ENCODE measurements around the gene ABAT. TPM values are rescaled to one million over a fixed set of nuclear protein-coding genes. Genes with fewer than 3 reads are reported as not detected.

ABAT gene
- total RNA-seq, 2 experiments from 2014 or later: 4.1 to 4.4 TPM

DNA sequence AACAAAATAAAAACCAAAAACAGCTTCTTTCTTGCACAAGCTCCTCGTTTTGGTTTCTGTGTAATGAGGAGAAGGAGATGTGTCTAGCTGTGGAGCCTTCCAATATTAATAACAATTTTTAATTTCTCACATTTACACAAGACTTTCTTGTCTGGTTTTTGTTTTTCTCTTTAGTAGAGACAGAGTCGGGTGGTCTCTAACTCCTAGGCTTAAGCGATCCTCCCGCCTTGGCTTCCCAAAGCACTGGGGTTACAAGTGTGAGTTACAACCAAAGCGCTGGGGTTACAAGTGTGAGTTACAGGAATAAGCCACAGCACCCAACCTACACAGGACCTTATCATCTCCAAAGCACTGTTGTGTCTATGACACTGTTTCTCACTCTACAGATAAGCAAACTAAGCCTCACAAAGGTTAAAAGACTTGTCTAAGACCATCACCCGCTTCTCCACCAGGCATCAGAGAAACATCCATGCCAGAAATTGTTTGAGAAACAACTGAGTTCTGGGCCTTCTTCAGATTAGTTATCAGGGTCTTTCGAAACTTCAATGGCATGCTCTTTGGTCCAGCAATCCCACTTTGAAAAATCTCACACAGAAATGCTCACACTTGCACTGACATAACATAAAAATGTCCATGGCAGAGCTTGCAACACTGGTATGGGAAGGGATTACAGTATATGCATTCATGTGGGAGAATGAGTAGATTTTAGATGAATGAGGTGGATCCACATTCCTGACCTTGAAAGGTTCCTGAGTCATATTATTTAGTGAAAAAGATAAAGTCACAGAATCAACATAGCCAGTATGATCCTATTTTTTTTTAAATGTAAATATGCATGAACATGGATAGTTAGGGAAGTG is 3.9 kb downstream of the ABAT start:
- intact Hi-C loops (cut with DNase I, micrococcal nuclease): no loop called here
- TF ChIP-seq, protein P1, sequence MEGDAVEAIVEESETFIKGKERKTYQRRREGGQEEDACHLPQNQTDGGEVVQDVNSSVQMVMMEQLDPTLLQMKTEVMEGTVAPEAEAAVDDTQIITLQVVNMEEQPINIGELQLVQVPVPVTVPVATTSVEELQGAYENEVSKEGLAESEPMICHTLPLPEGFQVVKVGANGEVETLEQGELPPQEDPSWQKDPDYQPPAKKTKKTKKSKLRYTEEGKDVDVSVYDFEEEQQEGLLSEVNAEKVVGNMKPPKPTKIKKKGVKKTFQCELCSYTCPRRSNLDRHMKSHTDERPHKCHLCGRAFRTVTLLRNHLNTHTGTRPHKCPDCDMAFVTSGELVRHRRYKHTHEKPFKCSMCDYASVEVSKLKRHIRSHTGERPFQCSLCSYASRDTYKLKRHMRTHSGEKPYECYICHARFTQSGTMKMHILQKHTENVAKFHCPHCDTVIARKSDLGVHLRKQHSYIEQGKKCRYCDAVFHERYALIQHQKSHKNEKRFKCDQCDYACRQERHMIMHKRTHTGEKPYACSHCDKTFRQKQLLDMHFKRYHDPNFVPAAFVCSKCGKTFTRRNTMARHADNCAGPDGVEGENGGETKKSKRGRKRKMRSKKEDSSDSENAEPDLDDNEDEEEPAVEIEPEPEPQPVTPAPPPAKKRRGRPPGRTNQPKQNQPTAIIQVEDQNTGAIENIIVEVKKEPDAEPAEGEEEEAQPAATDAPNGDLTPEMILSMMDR (IDR thresholded peaks at IDR 0.05): no peak
- no peak overlapping the region for H3K4me3 Mint-ChIP-seq
- ATAC-seq (ENCODE audit: poor library complexity) (no peak), DNase-seq (no peak)
- ChIA-PET CTCF (interaction anchor here (1.1 kb wide), 1 partner anchor 41 kb away, joined by 3 read pairs; no protein-coding TSS in a partner anchor), POLR2A (interaction anchor here (0.6 kb wide), 1 partner anchor 189 kb away, joined by 3 read pairs; no protein-coding TSS in a partner anchor)
- no peaks in the 10 kb centered on the region for H3K27me3 Mint-ChIP-seq
- Histone ChIP-seq H3K36me3 (ENCODE audit: insufficient read depth, low read length) (no peaks in the 10 kb centered on the region), H3K27me3 (ENCODE audit: control insufficient read depth in 1 of 2, insufficient read depth in 2 of 2, low read length in 2 of 2) (no peaks in the 10 kb centered on the region), H3K9me3 (ENCODE audit: control insufficient read depth in 1 of 2, insufficient read depth in 1 of 2, low read length in 2 of 2) (peaks cover 0 to 8% of the 10 kb centered on the region in 2 experiments), H3K27ac (ENCODE audit: low read depth in 1 of 2, low read length in 2 of 2) (no peak overlapping the region), H3K4me1 (ENCODE audit: insufficient read depth, low read length) (peaks cover 25% of the 10 kb centered on the region), H3K4me3 (ENCODE audit: low read length) (no peak overlapping the region)
- peaks cover 2% of the 10 kb centered on the region for H3K9me3 Mint-ChIP-seq
- H3K36me3 Mint-ChIP-seq (ENCODE audit: low read depth): peaks cover 14% of the 10 kb centered on the region
- H3K27ac Mint-ChIP-seq: no peak overlapping the region
- H3K4me1 Mint-ChIP-seq (ENCODE audit: low read depth): peaks cover 24% of the 10 kb centered on the region

DNA sequence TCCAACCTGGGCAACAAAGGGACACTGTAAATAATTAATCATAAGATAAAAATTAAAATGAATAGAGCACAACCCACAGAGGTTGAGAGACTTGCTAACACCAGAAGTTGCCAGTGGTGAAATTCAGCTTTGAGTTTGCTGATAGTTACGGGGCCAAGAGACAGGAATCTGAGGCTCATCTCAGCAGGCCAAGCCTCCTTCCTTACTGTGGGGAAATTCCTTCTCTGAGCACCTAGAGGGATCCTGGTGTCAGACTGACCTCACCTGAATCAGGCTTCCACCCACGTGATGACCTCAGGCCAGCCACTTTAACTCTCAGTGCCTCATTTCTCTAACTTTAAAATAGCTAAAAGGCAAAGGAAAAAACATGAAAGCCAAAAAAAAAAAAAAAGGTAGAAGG is 4.7 kb downstream of the ABAT start:
- Histone ChIP-seq H3K36me3 (ENCODE audit: insufficient read depth, low read length) (no peaks in the 10 kb centered on the region), H3K27ac (ENCODE audit: low read depth in 1 of 2, low read length in 2 of 2) (no peak overlapping the region), H3K9me3 (ENCODE audit: control insufficient read depth in 1 of 2, insufficient read depth in 1 of 2, low read length in 2 of 2) (peaks cover 0 to 8% of the 10 kb centered on the region in 2 experiments), H3K27me3 (ENCODE audit: control insufficient read depth in 1 of 2, insufficient read depth in 2 of 2, low read length in 2 of 2) (no peaks in the 10 kb centered on the region), H3K4me3 (ENCODE audit: low read length) (no peak overlapping the region), H3K4me1 (ENCODE audit: insufficient read depth, low read length) (peaks cover 21% of the 10 kb centered on the region)
- Mint-ChIP-seq H3K4me1 (ENCODE audit: low read depth) (peaks cover 17% of the 10 kb centered on the region), H3K4me3 (no peak overlapping the region), H3K27me3 (no peaks in the 10 kb centered on the region), H3K36me3 (ENCODE audit: low read depth) (peaks cover 14% of the 10 kb centered on the region), H3K9me3 (peaks cover 2% of the 10 kb centered on the region), H3K27ac (no peak overlapping the region)
- intact Hi-C loops (cut with DNase I, micrococcal nuclease): no loop called here
- TF ChIP-seq, protein P1 (IDR thresholded peaks at IDR 0.05): no peak
- ChIA-PET CTCF (no interaction called here), POLR2A (no interaction called here)
- DNase-seq (no peak), ATAC-seq (ENCODE audit: poor library complexity) (no peak)

DNA sequence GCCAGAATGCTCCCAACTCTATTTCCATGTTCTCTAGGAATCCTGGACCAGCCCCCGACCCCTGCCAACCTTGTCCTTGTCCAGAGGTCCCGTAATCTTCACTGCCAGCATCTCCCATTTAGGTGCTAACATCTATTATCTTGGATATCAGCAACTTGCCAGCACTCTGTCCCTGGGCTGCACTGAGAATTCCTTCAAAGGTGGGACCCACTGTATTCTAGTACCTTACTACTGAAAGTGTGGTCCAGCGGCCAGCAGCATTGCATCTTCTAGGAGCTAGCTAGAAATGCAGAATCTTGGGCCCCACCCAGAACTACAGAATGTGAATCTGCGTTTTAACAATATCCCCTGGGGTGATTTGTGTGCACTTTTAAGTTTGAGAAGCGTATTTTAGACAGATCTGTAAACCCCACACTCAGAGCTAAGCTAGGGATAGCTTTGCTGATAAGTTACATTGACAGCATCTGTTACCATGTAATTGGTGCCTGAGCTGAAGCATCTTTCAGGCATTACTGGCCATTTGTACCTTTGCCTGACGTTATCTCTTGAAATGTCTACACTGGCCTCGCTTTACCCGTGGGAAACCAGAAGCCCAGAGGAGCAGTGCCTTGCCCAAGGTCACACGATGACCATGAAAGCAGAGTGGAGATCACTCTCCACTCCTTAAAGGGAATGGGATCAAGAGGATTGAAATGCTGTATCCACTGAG is 8.3 kb downstream of the ABAT start:
- no peaks in the 10 kb centered on the region for H3K4me1 Mint-ChIP-seq (ENCODE audit: low read depth)
- H3K9me3 ChIP-seq (ENCODE audit: control insufficient read depth in 1 of 2, insufficient read depth in 1 of 2, low read length in 2 of 2): peaks cover 4 to 8% of the 10 kb centered on the region in 2 experiments
- TF ChIP-seq, protein P1 (IDR thresholded peaks at IDR 0.05): no peak
- POLR2A ChIA-PET: no interaction called here
- H3K4me3 ChIP-seq (ENCODE audit: low read length): no peak overlapping the region
- H3K4me1 ChIP-seq (ENCODE audit: insufficient read depth, low read length): no peaks in the 10 kb centered on the region
- H3K36me3 Mint-ChIP-seq (ENCODE audit: low read depth): peaks cover 25% of the 10 kb centered on the region
- no peak overlapping the region for H3K4me3 Mint-ChIP-seq
- no peak overlapping the region for H3K27ac ChIP-seq (ENCODE audit: low read depth in 1 of 2, low read length in 2 of 2)
- ATAC-seq (ENCODE audit: poor library complexity): no peak
- DNase-seq: no peak
- intact Hi-C loops (cut with DNase I, micrococcal nuclease): no loop called here
- no peaks in the 10 kb centered on the region for H3K27me3 ChIP-seq (ENCODE audit: control insufficient read depth in 1 of 2, insufficient read depth in 2 of 2, low read length in 2 of 2)
- H3K36me3 ChIP-seq (ENCODE audit: insufficient read depth, low read length): no peaks in the 10 kb centered on the region
- no peaks in the 10 kb centered on the region for H3K27me3 Mint-ChIP-seq
- peaks cover 2% of the 10 kb centered on the region for H3K9me3 Mint-ChIP-seq
- no peak overlapping the region for H3K27ac Mint-ChIP-seq
- CTCF ChIA-PET: no interaction called here
